Right ventricle myocardium inferior (tissue), 1 donor: ENCODE results near the gene CSNK1G2. TPM values are rescaled to one million over a fixed set of nuclear protein-coding genes. Genes with fewer than 3 reads are reported as not detected.

Experiments used
- total RNA-seq: library from RNA; stranded (reverse); fragmentation: NEBNext Ultra II Directional; extraction: Animal tissue kit (Norgen Biotek cat#: 25700); gene quantifications from one replicate; pipeline ENCODE4 v1.2.1, GENCODE V29; 2021
- donor health status: DM: no; HTN: yes; CAD: no; lungs with severe emphysema.

Gene CSNK1G2
- total RNA-seq, 1 donor from 2014 or later: 23.6 TPM

Other genes with a start within 250 kb of the CSNK1G2 start
- gene ONECUT3, start 187.7 kb upstream of the CSNK1G2 start, total RNA-seq: not detected
- 0.68 TPM for gene ATP8B3, start 128.9 kb upstream of the CSNK1G2 start, total RNA-seq
- gene REXO1, start 92.7 kb upstream of the CSNK1G2 start, total RNA-seq: 17.8 TPM
- 11.0 TPM for gene KLF16, start 77.6 kb upstream of the CSNK1G2 start, total RNA-seq
- 61.5 TPM for gene ABHD17A, start 55.7 kb upstream of the CSNK1G2 start, total RNA-seq
- 1.6 TPM for gene ADAT3, start 35.8 kb upstream of the CSNK1G2 start, total RNA-seq
- 17.9 TPM for gene SCAMP4, start 35.8 kb upstream of the CSNK1G2 start, total RNA-seq
- gene BTBD2, start 74.5 kb downstream of the CSNK1G2 start, total RNA-seq: 48.7 TPM
- 234 TPM for gene MKNK2, start 110.1 kb downstream of the CSNK1G2 start, total RNA-seq
- 14.3 TPM for gene MOB3A, start 155.2 kb downstream of the CSNK1G2 start, total RNA-seq
- 1.4 TPM for gene IZUMO4, start 155.7 kb downstream of the CSNK1G2 start, total RNA-seq
- 71.8 TPM for gene AP3D1, start 210.4 kb downstream of the CSNK1G2 start, total RNA-seq
- 9.7 TPM for gene DOT1L, start 222.8 kb downstream of the CSNK1G2 start, total RNA-seq